Measurements from ENCODE around the gene ACOX2. TPM values are rescaled to one million over a fixed set of nuclear protein-coding genes. Genes with fewer than 3 reads are reported as not detected.

ACOX2 gene
- total RNA-seq, 2 experiments from 2014 or later, result not detected

GRCh38 chr3:58462829-58463180, 74.2 kb downstream of the ACOX2 start:
- TF ChIP-seq CTCF (conservative IDR thresholded peaks at IDR 0.05; ENCODE audit: low read length) (no peak), EZH2phosphoT487 (IDR thresholded peaks at IDR 0.05; ENCODE audit: borderline replicate concordance, low read depth, low read length) (no peak)
- Histone ChIP-seq H3K27ac (ENCODE audit: low read depth, low read length, poor library complexity, severe bottlenecking) (no peak overlapping the region), H4K20me1 (ENCODE audit: insufficient read depth, low read length) (no peaks in the 10 kb centered on the region), H3K79me2 (ENCODE audit: insufficient read depth, low read depth, low read length) (no peaks in the 10 kb centered on the region), H3K36me3 (ENCODE audit: insufficient read depth, low read length) (no peaks in the 10 kb centered on the region), H3K4me3 (ENCODE audit: low read depth, low read length, poor library complexity, severe bottlenecking) (no peak overlapping the region), H3K9me2 (ENCODE audit: insufficient read depth, low read length) (no peaks in the 10 kb centered on the region), H3K4me1 (ENCODE audit: insufficient read depth, low read length, poor library complexity, severe bottlenecking) (peaks cover 5% of the 10 kb centered on the region), H3K9me3 (ENCODE audit: low read length) (no peaks in the 10 kb centered on the region), H3K4me2 (ENCODE audit: low read length) (no peak overlapping the region), H2AFZ (ENCODE audit: low read length) (no peak overlapping the region)
- BruUV-seq (replicated peaks), result no TSS peak
- intact Hi-C loops (cut with micrococcal nuclease; ENCODE audit: unreplicated experiment), result loop anchor here (1.0 to 10.0 kb wide), 2 partner anchors 69 to 172 kb away; no protein-coding TSS in a partner anchor
- ChIA-PET POLR2A (no interaction called here), CTCF (ENCODE audit: unreplicated experiment) (no interaction called here)
- DNase-seq (ENCODE audit: low spot score), result no peak

GRCh38 chr3:58459160-58459559, 77.8 kb downstream of the ACOX2 start:
- Histone ChIP-seq H3K9me3 (ENCODE audit: low read length) (peaks cover 12% of the 10 kb centered on the region; the same call in 1 of the 2 replicates), H3K79me2 (ENCODE audit: insufficient read depth, low read depth, low read length) (no peaks in the 10 kb centered on the region), H3K4me3 (ENCODE audit: low read depth, low read length, poor library complexity, severe bottlenecking) (no peak overlapping the region), H3K36me3 (ENCODE audit: insufficient read depth, low read length) (no peaks in the 10 kb centered on the region), H3K27ac (ENCODE audit: low read depth, low read length, poor library complexity, severe bottlenecking) (no peak overlapping the region), H3K9me2 (ENCODE audit: insufficient read depth, low read length) (no peaks in the 10 kb centered on the region), H3K4me2 (ENCODE audit: low read length) (no peak overlapping the region), H3K4me1 (ENCODE audit: insufficient read depth, low read length, poor library complexity, severe bottlenecking) (peaks cover 5% of the 10 kb centered on the region), H4K20me1 (ENCODE audit: insufficient read depth, low read length) (no peaks in the 10 kb centered on the region), H2AFZ (ENCODE audit: low read length) (no peak overlapping the region)
- BruUV-seq (replicated peaks), result no TSS peak
- no peak for DNase-seq (ENCODE audit: low spot score)
- ChIA-PET POLR2A (no interaction called here), CTCF (ENCODE audit: unreplicated experiment) (no interaction called here)
- intact Hi-C loops (cut with micrococcal nuclease; ENCODE audit: unreplicated experiment), result no loop called here
- no peak for TF ChIP-seq EZH2phosphoT487 (IDR thresholded peaks at IDR 0.05; ENCODE audit: borderline replicate concordance, low read depth, low read length)
- no peak for TF ChIP-seq CTCF (conservative IDR thresholded peaks at IDR 0.05; ENCODE audit: low read length)

Other genes starting within 250 kb of the ACOX2 start
- 10.2 and 12.8 TPM in 2 replicates for gene RPP14, start 230.9 kb downstream of the ACOX2 start, total RNA-seq (2014; rRNA removed; shearing (Covaris generic))
- gene RPP14, start 230.9 kb downstream of the ACOX2 start, total RNA-seq (2022), result 20.3 and 21.3 TPM in 2 replicates
- 6.4 and 10.0 TPM in 2 replicates for gene HTD2, start 230.7 kb downstream of the ACOX2 start, total RNA-seq (2014; rRNA removed; shearing (Covaris generic))
- gene HTD2, start 230.7 kb downstream of the ACOX2 start, total RNA-seq (2022), result 8.0 and 13.0 TPM in 2 replicates
- 51.3 and 68.7 TPM in 2 replicates for gene PXK, start 204.3 kb downstream of the ACOX2 start, total RNA-seq (2014; rRNA removed; shearing (Covaris generic))
- 125 and 146 TPM in 2 replicates for gene PXK, start 204.3 kb downstream of the ACOX2 start, total RNA-seq (2022)
- 60.8 and 76.8 TPM in 2 replicates for gene PDHB, start 103.4 kb downstream of the ACOX2 start, total RNA-seq (2014; rRNA removed; shearing (Covaris generic))
- 82.4 and 86.6 TPM in 2 replicates for gene PDHB, start 103.4 kb downstream of the ACOX2 start, total RNA-seq (2022)
- gene KCTD6, start 45.1 kb downstream of the ACOX2 start, total RNA-seq (2014; rRNA removed; shearing (Covaris generic)), result 12.6 and 17.1 TPM in 2 replicates
- gene KCTD6, start 45.1 kb downstream of the ACOX2 start, total RNA-seq (2022), result 16.4 and 16.6 TPM in 2 replicates
- gene FAM107A, start 40.2 kb upstream of the ACOX2 start, total RNA-seq (2014; rRNA removed; shearing (Covaris generic)), result not detected in 2 replicates
- gene FAM107A, start 40.2 kb upstream of the ACOX2 start, total RNA-seq (2022), result not detected in 2 replicates
- gene FAM3D, start 129.6 kb upstream of the ACOX2 start, total RNA-seq (2014; rRNA removed; shearing (Covaris generic)), result not detected in 2 replicates
- gene FAM3D, start 129.6 kb upstream of the ACOX2 start, total RNA-seq (2022), result not detected in 2 replicates